Prostate gland (tissue), 2 donors: Measurements from ENCODE around the gene BACE2. TPM values are rescaled to one million over a fixed set of nuclear protein-coding genes. Genes with fewer than 3 reads are reported as not detected.

Experiments used
- DNase-seq: peaks from one replicate; pipeline ENCODE4 v3.0.0-alpha.2; 2019; ENCODE audit warnings: low spot score
- H3K27ac ChIP-seq, 2 donors: fragments of 200-600 bp; sonication (generic); 2 replicates each; pipeline ENCODE4 v1.5.1; 2017 to 2019
- H3K27me3 ChIP-seq: fragments of 200-600 bp; sonication (generic); replicated peaks from 2 replicates; pipeline ENCODE4 v1.5.1; 2019; ENCODE audit not compliant: insufficient read depth
- H3K36me3 ChIP-seq, 2 donors: fragments of 200-600 bp; sonication (generic); 1 replicate in 1 of 2; 2 replicates in 1 of 2; pipeline versions ENCODE4 v1.5.1 to v1.8.1; 2017 to 2019
- H3K4me1 ChIP-seq: fragments of 200-600 bp; sonication (generic); replicated peaks from 2 replicates; pipeline ENCODE4 v1.5.1; 2019
- H3K4me3 ChIP-seq, 2 donors: fragments of 200-600 bp; sonication (generic); 2 replicates each; pipeline ENCODE4 v1.5.1; 2017 to 2019
- H3K9me3 ChIP-seq: fragments of 200-600 bp; sonication (generic); 2 replicates; pipeline ENCODE4 v1.5.1; 2017
- CTCF ChIP-seq, 4 experiments: fragments of 200-600 bp in 2 of 4; fragments of 450-650 bp in 2 of 4; sonication (generic) in 2 of 4; IDR thresholded peaks; 1 replicate in 3 of 4; 2 replicates in 1 of 4; pipeline ENCODE4 v1.5.1; 2016 to 2019; ENCODE audit warnings: antibody characterized with exemption in 4 of 4, mild to moderate bottlenecking in 2 of 4, moderate library complexity in 2 of 4
- POLR2A ChIP-seq: fragments of 450-650 bp; IDR thresholded peaks from one replicate; pipeline ENCODE4 v1.6.1; 2016; ENCODE audit warnings: antibody characterized with exemption, mild to moderate bottlenecking
- POLR2AphosphoS5 ChIP-seq: sonication (generic); formaldehyde crosslinking; IDR thresholded peaks from one replicate; pipeline ENCODE4 v1.6.1; 2017; ENCODE audit warnings: antibody characterized with exemption
- WGBS: methylation state at CpG from one replicate; pipeline ENCODE4 v1.1.5; 2018; 5-methylcytosine and 5-hydroxymethylcytosine counted together
- intact Hi-C: fragments of 100-400 bp; cut with DNase I; formaldehyde crosslinking; loops from one replicate; pipeline ENCODE4 v1.14.2; 2022
- total RNA-seq, 2 donors: library from RNA; depleted of rRNA; stranded (reverse); fragments of >200 nt; gene quantifications; one replicate each; pipeline ENCODE4 v1.1.0, GENCODE V29; 2016

BACE2 gene
- total RNA-seq, 2 donors from 2014 or later: 103 to 119 TPM

- DNase-seq: no peak
- no peak overlapping the region for H3K27ac ChIP-seq
- no peak overlapping the region for H3K4me3 ChIP-seq
- H3K9me3 ChIP-seq: no peaks in the 10 kb centered on the region
- intact Hi-C loops: no loop called here
- no peaks in the 10 kb centered on the region for H3K36me3 ChIP-seq
- H3K27me3 ChIP-seq: no peaks in the 10 kb centered on the region
- 49% methylated on average over 4 of the region's 4 CpGs for WGBS
- TF ChIP-seq CTCF (IDR thresholded peaks at IDR 0.05) (peak in 1 of 4 experiments; percentile 5), POLR2AphosphoS5 (no peak)
- H3K4me1 ChIP-seq: no peaks in the 10 kb centered on the region
Observed at GRCh38 chr21:41295721-41296254, 127.8 kb downstream of the BACE2 start.

- Histone ChIP-seq H3K36me3 (no peaks in the 10 kb centered on the region), H3K27me3 (no peaks in the 10 kb centered on the region)
- intact Hi-C loops: no loop called here
Observed at GRCh38 chr21:41302976-41303375, 135.0 kb downstream of the BACE2 start.

GRCh38 chr21:41304068-41304720 lies 136.2 kb downstream of the BACE2 start:
- no peak for DNase-seq
- H3K9me3 ChIP-seq: no peaks in the 10 kb centered on the region
- intact Hi-C loops: no loop called here
- H3K27ac ChIP-seq: no peak overlapping the region
- H3K4me1 ChIP-seq: no peaks in the 10 kb centered on the region
- no peak for TF ChIP-seq POLR2A
- no peaks in the 10 kb centered on the region for H3K36me3 ChIP-seq
- H3K27me3 ChIP-seq: no peaks in the 10 kb centered on the region
- WGBS: 95% methylated on average over 36 of the region's 40 CpGs
- H3K4me3 ChIP-seq: no peak overlapping the region

More at GRCh38 chr21:41302976-41303375, 135.0 kb downstream of the BACE2 start:
- no peak overlapping the region for H3K27ac ChIP-seq
- WGBS: 62% methylated on average over 1 of the region's 1 CpG
- TF ChIP-seq POLR2AphosphoS5: no peak
- TF ChIP-seq CTCF (IDR thresholded peaks at IDR 0.05): no peak
- TF ChIP-seq POLR2A: no peak
- no peaks in the 10 kb centered on the region for H3K4me1 ChIP-seq
- no peaks in the 10 kb centered on the region for H3K9me3 ChIP-seq
- no peak for DNase-seq
- H3K4me3 ChIP-seq: no peak overlapping the region

GRCh38 chr21:41307219-41307618 lies 139.3 kb downstream of the BACE2 start:
- no peak for DNase-seq

More at GRCh38 chr21:41307219-41307618, 139.3 kb downstream of the BACE2 start:
- Histone ChIP-seq H3K9me3 (no peaks in the 10 kb centered on the region), H3K4me1 (no peaks in the 10 kb centered on the region), H3K4me3 (no peak overlapping the region), H3K36me3 (no peaks in the 10 kb centered on the region), H3K27me3 (no peaks in the 10 kb centered on the region), H3K27ac (no peak overlapping the region)
- intact Hi-C loops: no loop called here
- TF ChIP-seq POLR2A (no peak), POLR2AphosphoS5 (no peak), CTCF (IDR thresholded peaks at IDR 0.05) (no peak)
